GM12873 (cell line): ENCODE measurements around the gene NOS3.

Source experiments
- CTCF ChIP-seq: IDR thresholded peaks from 2 replicates; pipeline ENCODE4 v1.5.1; 2012; ENCODE audit warnings: low read depth, mild to moderate bottlenecking, moderate library complexity, low read length, control low read depth; ENCODE audit not compliant: insufficient read depth; ENCODE audit errors: missing control alignments

The NOS3 gene

GRCh38 chr7:150990416-150991186 is at the start of gene NOS3:
NOS3 (plus strand) TSS chr7:150991017; CDS start chr7:150993804, 2,787 bp downstream.
- TF ChIP-seq CTCF = no peak

- TF ChIP-seq CTCF = no peak
Measured at GRCh38 chr7:150941351-150942000, 49.3 kb upstream of the NOS3 start.

- no peak for TF ChIP-seq CTCF
Measured at GRCh38 chr7:150942001-150942590, 48.7 kb upstream of the NOS3 start.

GRCh38 chr7:150942591-150943452 is 48.0 kb upstream of the NOS3 start:
- TF ChIP-seq CTCF = no peak

- TF ChIP-seq CTCF = no peak
Measured at GRCh38 chr7:150943453-150943814, 47.4 kb upstream of the NOS3 start.

- no peak for TF ChIP-seq CTCF
Measured at GRCh38 chr7:150944066-150945042, 46.5 kb upstream of the NOS3 start.
